Eye (tissue), 1 donor: ENCODE measurements around the gene PRR23E.

ENCODE experiments used
- DNase-seq: peaks from one replicate; pipeline ENCODE4 v3.0.0-alpha.2; 2015

Gene PRR23E, protein sequence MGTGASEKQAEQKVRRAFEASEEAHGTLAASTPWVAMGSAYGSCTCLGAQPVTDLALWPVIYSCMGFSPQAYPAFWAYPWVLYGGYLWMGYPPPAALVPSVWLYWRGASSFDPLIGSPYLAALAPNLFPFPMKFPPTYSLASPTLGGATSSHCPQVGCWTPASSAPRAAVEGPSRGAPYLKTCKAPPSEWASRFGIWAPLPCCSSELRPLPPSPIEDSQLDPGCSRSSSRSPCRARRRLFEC

GRCh38 chr3:127192576-127193232, at the start of gene PRR23E:
Gene PRR23E, plus strand, starts transcription at chr3:127193131. Its CDS starts 3,555 bp downstream, at chr3:127196686.
- no peak for DNase-seq

- no peak for DNase-seq
Observed at GRCh38 chr3:127143172-127143571, 49.8 kb upstream of the PRR23E start.

DNA sequence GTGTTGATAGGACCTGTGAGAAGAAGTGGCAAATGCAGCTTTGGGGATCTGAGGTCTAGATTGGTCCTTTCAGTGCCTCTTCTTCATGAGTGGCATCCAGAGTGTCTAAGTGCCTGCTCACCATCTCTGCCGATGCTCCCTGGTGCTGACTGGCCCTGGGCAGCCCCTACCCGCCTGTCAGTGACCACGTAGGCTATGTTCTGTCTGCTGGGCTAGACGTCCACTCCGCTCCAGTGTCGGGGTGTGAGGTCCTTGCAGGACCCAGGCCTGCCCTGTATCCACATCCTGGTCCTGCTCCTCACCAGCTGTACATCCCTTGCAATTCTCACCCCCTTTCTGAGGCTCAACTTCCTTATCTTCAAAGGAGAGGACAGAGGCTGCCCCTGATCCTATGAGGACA, 48.3 kb upstream of the PRR23E start:
- no peak for DNase-seq

DNA sequence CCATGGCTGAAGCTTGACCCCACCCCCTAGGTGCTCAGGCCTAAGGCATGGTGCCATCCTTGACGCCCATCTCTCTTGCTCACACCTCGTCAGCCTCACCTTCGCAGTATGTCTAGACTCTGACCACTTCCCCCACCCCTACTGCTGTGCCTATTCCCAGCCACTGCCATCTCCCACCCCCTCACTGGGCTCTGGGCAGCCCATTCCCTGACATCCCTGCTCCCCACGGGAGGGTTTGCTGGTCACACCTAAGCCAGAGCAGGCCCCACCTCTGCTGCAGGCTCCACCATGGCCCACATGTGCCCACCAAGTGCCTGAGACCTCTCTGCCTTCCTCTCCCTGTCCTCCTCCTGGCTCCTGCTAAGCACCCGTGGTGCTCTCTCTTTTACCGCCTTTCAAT, 47.7 kb upstream of the PRR23E start:
- DNase-seq, result no peak

DNA sequence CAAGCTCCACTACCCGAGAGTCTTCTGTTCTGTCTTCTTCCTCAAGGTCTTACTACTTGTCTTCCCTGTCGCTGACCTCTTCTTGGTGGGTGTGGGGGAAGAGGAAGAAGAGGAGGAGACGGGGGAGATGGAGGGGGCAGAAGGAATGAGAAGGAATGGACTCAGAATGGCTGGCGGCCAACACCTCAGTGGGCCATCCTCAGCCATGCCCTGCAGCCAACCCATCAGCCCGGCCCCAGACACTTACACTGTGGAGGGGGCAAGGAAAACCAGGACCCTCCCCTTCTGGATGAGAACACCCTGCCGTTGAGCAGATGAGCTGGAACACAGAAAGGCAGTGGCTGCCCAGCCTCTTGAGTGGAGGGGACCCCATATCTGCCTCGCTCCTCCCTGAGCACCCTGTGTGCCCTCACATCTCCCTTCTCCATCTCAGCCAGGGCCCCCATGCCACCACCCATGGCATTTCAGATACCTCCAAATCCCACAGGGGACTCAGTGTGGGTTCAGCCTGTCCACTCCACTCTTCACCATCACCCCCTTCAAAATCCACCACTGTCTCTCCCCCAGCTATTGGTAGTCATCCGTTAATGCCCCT, 45.5 kb upstream of the PRR23E start:
- DNase-seq, result no peak

DNA sequence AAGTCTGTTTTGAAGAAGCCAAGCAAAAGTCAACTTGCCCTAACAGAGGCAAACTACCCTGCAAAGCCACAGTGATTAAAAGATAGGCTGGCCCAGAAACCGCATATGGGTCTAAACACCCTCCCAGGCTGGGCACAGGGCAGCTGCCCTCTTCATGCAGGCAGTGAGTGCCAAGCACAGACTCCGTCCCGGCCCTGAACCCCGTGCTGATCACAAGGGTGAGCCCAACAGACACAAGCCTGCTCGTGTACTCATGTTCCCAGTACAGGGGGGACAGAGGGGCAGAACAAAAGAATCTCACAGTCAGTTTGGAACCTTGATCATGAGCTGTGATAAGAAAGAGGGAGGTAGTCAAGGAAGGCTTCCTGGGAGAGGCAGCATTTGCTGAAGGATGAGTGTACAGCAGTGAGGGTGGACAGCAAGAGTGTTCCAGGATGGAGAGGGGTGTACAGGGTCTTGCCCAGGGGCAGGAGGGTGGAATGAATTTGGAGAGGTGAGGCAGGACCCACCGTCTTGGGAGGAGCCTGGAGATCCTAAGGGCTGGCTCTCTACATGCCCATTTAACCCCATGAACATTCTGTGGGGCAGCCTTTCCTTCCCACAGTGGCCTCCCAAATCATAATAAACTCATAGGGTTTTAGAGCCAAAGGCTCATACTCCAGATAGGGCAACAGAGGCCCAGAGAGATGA, 43.2 kb upstream of the PRR23E start:
- DNase-seq, result no peak

GRCh38 chr3:127150513-127151250, 42.2 kb upstream of the PRR23E start:
- no peak for DNase-seq

GRCh38 chr3:127151251-127151564, 41.7 kb upstream of the PRR23E start:
- no peak for DNase-seq

DNA sequence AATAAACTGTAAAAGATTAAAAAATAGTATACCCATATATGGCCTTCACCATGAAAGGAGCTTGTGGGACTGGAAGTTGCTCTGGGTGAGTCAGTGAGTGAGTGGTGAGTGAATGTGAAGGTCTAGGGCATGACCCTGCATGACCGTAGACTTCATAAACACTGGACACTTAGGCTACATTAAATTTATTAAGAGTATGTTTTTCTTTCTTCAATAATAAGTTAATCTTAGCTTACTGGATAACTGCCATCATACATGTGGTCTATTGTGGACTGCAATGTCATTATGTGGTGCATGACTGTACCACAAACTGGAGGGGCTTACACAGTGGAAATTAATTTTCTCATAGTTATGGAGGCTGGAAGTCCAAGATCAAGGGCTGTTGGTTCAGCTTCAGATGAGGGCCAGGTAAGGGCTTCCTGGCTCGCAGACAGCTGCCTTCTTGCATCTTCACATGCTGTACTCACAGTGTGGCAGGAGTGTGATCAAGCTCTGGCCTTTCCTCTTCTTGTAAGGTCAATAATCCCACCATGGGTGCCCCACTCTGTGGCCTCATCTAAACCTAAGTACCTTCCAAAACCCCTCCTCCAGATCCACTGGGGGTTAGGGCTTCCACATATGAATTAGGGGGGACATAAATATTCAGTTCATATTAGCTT, 40.8 kb upstream of the PRR23E start:
- DNase-seq, result no peak

DNA sequence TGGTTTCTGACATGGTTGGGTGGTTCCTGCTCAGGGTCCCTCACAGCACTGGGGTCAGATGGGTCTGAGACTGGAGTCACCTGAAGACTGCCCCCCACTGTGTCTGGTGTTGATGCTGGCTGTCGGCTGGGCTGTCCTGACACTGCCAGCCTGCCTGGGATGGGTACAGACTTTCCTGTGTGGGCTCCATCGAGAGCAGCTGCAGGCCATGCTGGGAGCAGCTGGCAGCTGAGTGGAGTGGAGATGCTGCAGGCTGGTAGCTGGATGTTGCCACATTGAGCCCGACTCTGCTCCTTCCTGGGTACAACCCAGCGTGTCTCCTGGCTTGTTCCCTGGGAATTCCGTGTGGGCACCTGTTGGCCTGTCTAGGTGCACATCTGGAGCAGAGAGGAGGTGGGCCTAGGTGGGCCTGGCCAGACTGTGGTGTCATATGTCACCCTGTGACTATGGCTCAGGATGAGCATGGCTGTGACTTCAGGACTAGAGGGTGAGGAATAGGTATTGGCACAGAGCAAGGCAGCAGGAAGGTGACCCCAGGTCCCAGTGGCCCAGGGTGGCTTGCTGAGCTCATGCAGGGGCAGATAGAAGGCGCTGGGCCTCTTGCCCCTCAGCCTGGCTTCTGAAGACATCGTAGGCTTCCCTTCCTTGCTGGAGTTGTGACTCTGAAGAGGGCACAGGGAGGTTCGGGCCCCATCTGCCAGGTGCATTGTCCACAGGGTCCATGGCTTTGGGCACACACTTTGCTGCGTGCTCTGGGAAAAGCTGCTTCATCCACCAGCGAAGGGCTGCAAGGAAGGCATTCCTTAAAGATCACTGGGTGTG, 40.0 kb upstream of the PRR23E start:
- DNase-seq, result no peak

DNA sequence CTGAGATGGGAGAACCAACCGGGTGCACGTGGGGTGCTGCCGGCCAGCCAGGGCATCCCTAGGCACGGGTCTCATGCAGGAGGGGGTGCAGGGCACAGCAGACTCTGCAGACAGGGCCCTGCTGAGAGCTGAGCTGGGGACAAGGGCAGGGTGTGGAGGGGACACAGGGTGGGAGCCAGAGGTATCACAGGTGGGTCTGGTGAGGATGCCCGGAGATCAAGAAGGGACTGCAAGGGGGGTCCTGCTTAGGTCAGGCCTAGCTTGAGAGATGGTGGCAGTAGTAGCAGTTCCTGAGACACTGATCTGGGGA, 39.5 kb upstream of the PRR23E start:
- DNase-seq, result no peak

GRCh38 chr3:127156338-127157050, 36.4 kb upstream of the PRR23E start:
- DNase-seq, result no peak

DNA sequence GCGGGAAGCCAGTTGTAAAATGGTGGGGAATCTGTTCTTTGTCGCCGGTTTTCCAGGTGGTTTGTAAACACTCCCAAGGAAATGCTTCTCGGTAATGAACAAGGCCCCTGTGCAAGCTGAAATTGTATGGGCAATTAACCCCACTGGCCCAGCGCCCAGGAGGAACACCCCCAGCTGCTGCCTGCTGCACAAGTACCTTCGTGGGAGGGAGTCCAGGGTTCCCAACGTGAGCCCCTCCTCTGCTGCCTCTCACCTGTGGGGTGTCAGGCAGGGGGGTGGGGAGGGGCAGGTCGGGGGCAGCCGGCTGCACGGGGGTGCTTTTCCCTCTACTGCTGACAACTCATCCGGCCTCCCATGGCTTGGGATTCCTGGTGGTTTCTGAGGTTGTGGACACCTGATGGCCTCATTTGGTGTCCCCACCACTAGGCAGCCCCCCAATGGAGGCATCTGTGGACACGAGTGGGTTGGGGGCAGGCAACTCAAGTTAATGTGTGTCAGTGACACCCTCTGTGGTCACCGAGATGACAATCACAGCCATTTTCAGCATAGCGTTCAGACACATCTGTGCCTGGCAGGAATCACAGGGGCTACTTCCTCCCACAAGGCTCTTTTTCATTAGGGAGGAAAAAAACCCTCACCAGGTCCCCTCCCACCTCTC, 35.6 kb upstream of the PRR23E start:
- DNase-seq, result no peak

DNA sequence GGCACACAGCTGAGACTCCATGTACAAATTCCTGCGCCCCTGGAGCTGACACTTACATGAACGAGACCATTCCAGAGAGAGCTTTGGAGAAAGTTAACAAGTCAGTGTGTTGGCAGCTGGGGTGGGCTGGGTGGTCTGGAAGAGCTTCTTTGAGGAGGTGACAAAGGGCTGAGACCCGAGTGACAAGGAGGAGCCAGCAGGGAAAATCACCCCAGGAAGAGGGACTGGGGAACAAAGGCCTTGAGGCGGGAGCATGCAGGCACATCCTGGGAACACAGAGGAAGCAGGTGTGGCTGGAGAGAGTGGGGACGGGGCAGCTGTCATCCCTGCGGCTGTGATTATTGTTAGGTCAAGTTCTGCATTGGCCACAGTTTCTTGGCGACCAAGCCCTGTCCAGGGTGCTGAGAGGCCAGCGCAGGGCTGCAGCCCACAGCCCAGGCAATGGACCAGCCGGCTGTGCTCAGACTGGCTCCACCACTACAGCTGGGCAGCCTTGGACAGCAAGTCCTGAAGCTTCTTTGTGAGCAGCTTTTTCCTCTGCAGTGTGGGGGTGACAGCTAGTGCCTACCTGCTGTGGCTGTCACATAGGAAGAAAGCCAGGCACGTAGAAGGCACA, 34.2 kb upstream of the PRR23E start:
- DNase-seq, result peak; percentile 85

- peak; percentile 69 for DNase-seq
Observed at GRCh38 chr3:127159543-127159942, 33.4 kb upstream of the PRR23E start.

DNA sequence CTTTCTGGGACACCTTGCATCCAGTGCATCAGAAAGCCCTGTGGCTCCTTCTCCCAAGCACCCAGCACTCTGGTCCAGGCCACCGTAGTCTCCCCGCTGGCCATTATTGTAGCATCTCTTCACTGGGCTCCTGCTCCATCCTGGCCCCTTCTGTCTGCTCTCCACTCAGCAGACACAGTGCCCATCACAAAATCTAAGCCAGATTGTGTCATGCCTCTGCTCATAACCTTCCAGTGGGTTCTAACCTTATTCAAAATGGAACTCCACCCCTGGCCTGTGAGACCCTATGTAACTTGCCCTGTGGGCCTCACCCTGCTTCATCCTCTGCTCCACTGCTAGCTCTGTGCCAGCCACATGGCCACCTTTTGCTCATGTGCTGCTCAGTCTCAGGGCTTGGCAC, 31.7 kb upstream of the PRR23E start:
- DNase-seq, result no peak

DNA sequence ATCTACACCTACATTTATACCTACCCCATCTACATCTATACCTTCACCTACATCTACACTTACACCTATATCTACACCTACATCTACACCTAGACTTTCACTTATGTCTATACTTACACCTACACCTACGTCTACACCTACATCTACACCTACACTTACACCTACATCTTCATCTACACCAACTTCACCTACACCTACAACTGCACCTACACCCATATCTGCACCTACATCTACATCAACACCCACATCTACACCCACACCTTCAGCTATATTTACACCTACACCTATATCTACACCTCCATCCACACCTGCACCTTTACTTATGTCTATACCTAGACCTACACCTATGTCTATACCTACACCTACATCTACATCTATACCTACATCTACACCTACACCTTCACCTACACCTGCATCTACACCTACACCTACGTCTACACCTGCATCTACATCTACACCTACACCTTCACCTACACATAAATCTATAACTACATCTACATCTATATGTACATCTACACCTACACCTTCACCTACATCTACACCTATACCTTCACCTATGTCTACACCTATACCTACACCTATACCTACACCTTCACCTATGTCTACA, 30.9 kb upstream of the PRR23E start:
- no peak for DNase-seq

DNA sequence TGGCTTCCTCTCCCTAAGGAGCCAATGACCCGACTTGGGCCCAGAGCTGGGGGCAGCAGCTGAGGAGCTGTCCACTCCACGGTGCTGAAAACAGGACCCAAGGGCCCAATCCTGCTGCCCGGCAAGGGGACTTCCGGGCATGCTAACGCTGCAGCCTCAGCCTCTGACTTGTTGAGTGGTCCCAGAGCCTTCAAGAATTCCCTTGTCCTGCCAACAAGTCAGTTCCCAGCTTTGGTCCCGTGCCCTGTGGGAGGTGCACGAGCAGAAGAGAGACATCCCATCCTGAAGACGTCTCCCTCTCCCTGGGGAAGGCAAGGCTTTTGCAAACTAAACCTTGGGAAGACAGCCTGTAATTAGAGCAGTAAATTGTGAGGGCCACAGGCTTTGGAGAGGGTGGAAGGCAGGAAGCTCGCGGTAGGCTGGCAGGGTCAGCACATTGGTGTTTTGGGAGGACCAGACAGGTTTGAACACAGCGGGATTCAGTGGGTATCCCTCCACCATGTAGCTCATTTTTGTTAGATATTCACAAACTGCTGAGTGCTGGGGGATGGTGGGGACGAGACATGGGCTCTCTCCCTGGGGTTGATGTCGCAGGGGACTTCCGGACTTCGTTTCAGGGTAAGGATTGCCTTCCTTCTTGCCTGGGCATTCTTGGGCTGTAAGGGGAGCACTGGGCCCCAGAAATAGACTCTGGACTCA, 29.8 kb upstream of the PRR23E start:
- peak; percentile 69 for DNase-seq

DNA sequence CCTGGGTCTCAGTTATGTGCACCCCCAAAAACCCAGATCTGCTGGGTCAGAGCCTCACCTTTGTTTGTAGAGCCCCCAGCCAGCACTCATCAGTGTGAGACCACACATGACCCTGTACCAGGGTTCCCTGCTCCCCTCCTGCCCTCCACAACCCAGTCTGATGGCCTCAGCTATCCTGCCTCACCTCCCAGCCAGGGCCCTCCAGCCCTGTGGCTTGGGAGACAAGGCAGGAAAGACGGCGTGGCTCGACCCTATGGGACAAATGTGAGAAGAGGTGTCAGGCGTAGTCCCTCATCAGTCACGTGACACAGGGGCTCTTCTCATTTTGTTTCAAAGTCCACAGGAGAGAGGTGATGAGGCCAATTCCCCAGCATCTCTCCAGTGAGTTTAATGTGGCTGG, 28.3 kb upstream of the PRR23E start:
- no peak for DNase-seq
